DND-41 (cell line): ENCODE data around the gene SYNDIG1L.

Experiments used
- ATAC-seq: fragments of 200-7000 bp; cut with Tn5 transposase; 3 replicates; pipeline ENCODE4 v1.9.1; 2021; ENCODE audit warnings: low read depth; ENCODE audit not compliant: insufficient read depth
- DNase-seq: peaks from one replicate; pipeline ENCODE4 v3.0.0-alpha.2; 2020
- H2AFZ ChIP-seq: 2 replicates; pipeline ENCODE4 v1.6.0; 2012; ENCODE audit warnings: low read depth, low read length
- H3K27ac ChIP-seq: 2 replicates; pipeline ENCODE4 v1.5.1; 2012; ENCODE audit warnings: low read length, inconsistent platforms
- H3K27me3 ChIP-seq: fragments of 200-600 bp; sonication (generic); 2 replicates; pipeline ENCODE4 v1.6.0; 2012; ENCODE audit warnings: low read length, mild to moderate bottlenecking, inconsistent platforms; ENCODE audit not compliant: insufficient read depth, poor library complexity
- H3K36me3 ChIP-seq: 2 replicates; pipeline ENCODE4 v1.5.1; 2012; ENCODE audit warnings: low read length, inconsistent platforms; ENCODE audit not compliant: insufficient read depth
- H3K4me1 ChIP-seq: 2 replicates; pipeline ENCODE4 v1.5.1; 2012; ENCODE audit warnings: mild to moderate bottlenecking, low read length; ENCODE audit not compliant: insufficient read depth
- H3K4me2 ChIP-seq: 2 replicates; pipeline ENCODE4 v1.6.0; 2012; ENCODE audit warnings: mild to moderate bottlenecking, moderate library complexity, low read length, inconsistent platforms; ENCODE audit not compliant: insufficient read depth
- H3K4me3 ChIP-seq, 2 experiments: fragments of 200-600 bp in 1 of 2; shearing (Covaris generic) in 1 of 2; 2 replicates each; pipeline ENCODE4 v1.5.1; 2012 to 2016; ENCODE audit warnings: inconsistent platforms in 2 of 2, low read length in 2 of 2, mild to moderate bottlenecking in 2 of 2, low read depth in 1 of 2, moderate library complexity in 1 of 2
- H3K79me2 ChIP-seq: 2 replicates; pipeline ENCODE4 v1.6.0; 2012; ENCODE audit warnings: low read length, inconsistent platforms; ENCODE audit not compliant: insufficient read depth
- H3K9ac ChIP-seq: 2 replicates; pipeline ENCODE4 v1.6.0; 2012; ENCODE audit warnings: low read depth, mild to moderate bottlenecking, inconsistent platforms, low read length, moderate library complexity
- H3K9me3 ChIP-seq: 2 replicates; pipeline ENCODE4 v1.5.1; 2012; ENCODE audit warnings: low read length, moderate library complexity, mild to moderate bottlenecking, inconsistent platforms; ENCODE audit not compliant: insufficient read depth, severe bottlenecking
- H4K20me1 ChIP-seq: 2 replicates; pipeline ENCODE4 v1.6.0; 2012; ENCODE audit warnings: low read length; ENCODE audit not compliant: insufficient read depth
- CTCF ChIP-seq: IDR thresholded peaks from 2 replicates; pipeline ENCODE4 v1.5.1; 2012; ENCODE audit warnings: borderline replicate concordance, low read length, moderate library complexity, mild to moderate bottlenecking; ENCODE audit not compliant: poor library complexity, severe bottlenecking; ENCODE audit errors: extremely low read depth
- EZH2 ChIP-seq: IDR thresholded peaks from 3 replicates; pipeline ENCODE4 v1.6.1; 2012; ENCODE audit warnings: borderline replicate concordance, low read depth, mild to moderate bottlenecking, moderate library complexity, low read length, inconsistent platforms; ENCODE audit not compliant: severe bottlenecking

SYNDIG1L gene

DNA sequence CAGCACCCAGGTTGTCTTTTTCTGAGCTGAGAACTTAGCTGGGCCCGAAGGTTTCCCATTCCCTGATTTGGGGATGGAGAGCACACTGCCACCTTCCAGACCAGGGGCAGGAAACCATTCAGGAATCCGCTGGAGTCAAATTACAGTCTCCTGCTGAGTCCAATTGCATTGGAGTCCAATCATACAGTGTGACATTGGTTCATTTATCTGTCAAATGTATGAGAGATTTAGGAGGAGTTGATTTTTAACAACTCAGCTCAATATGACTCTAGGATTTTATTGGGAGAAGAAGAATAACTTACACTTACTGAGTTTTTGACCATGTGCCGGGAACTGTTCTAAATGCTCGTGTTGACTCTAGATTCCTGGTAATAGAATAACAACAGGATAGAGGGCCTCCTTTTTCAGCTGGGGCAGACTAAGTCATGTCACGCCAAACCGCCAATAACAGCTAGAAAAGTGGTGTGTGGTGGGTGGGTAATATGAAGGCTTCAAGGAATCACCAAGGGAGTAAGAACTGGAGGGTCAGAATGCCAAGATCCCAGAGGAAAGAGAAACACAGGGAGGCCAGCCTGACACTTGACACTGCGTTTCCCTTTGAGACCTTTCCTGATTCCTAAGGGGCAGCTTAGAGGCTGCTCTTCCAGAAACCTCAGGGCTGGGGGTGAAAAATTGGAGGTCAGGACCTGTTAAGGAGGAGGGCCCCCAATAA, 11.5 kb downstream of the SYNDIG1L start:
- H3K4me3 ChIP-seq: no peak overlapping the region
- H3K36me3 ChIP-seq: no peaks in the 10 kb centered on the region
- H3K9me3 ChIP-seq: no peaks in the 10 kb centered on the region
- no peaks in the 10 kb centered on the region for H4K20me1 ChIP-seq
- DNase-seq (no peak), ATAC-seq (no peak)
- no peak overlapping the region for H3K4me2 ChIP-seq
- peaks cover 24% of the 10 kb centered on the region for H3K27me3 ChIP-seq
- H3K79me2 ChIP-seq: no peaks in the 10 kb centered on the region
- H3K27ac ChIP-seq: no peak overlapping the region
- H3K9ac ChIP-seq: no peak overlapping the region
- no peaks in the 10 kb centered on the region for H3K4me1 ChIP-seq
- no peak overlapping the region for H2AFZ ChIP-seq
- TF ChIP-seq CTCF: no peak
- TF ChIP-seq EZH2: no peak

DNA sequence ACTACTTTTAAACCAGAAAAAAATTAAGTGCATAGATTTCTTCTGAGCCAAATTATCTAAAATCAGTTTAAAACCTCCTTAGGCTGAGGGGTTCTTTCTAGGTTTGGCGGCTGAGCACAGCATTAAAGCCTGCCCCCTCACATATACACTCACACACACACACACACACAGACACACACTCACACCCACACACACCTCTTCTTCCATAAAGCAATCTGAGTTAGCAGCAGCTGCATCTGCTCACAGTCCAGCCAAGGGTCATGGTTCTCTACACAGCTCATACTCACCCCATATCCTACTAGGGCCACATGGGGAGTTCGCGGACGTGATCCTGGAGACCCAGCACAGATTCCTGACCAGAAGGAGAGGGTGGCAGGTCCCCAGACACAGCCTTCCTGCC, 12.4 kb downstream of the SYNDIG1L start:
- Histone ChIP-seq H2AFZ (no peak overlapping the region), H3K9ac (no peak overlapping the region), H3K27me3 (peaks cover 22% of the 10 kb centered on the region), H3K36me3 (no peaks in the 10 kb centered on the region), H3K4me2 (no peak overlapping the region), H3K4me1 (no peaks in the 10 kb centered on the region), H4K20me1 (no peaks in the 10 kb centered on the region), H3K4me3 (no peak overlapping the region), H3K9me3 (no peaks in the 10 kb centered on the region), H3K79me2 (no peaks in the 10 kb centered on the region), H3K27ac (no peak overlapping the region)
- TF ChIP-seq CTCF: no peak
- TF ChIP-seq EZH2: no peak
- no peak for ATAC-seq
- DNase-seq: no peak

DNA sequence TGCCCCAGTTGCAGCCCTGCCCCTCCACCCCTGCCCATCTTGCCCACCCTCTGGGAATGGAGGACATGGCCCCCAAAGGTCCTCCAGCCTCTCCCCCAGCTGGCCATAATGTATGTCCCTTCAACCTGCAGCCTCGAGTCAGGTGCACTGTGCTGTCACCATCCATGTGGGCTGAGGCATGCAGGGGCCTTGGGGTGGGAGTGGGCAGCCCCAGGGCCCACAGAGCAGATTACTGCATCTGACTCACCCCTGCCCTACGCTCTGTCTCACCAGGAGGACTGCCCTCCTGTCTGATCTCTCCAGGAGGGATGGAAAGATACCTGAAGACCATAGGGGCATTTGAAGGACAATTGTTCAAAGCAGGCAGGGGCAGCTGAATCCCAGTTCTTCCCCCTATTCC, 13.3 kb downstream of the SYNDIG1L start:
- no peak for ATAC-seq
- Histone ChIP-seq H4K20me1 (no peaks in the 10 kb centered on the region), H3K27me3 (peaks cover 14% of the 10 kb centered on the region)

More for the DNA sequence above, 13.3 kb downstream of the SYNDIG1L start:
- no peak for TF ChIP-seq CTCF
- TF ChIP-seq EZH2: no peak
- no peaks in the 10 kb centered on the region for H3K36me3 ChIP-seq
- no peak overlapping the region for H3K27ac ChIP-seq
- DNase-seq: no peak
- no peaks in the 10 kb centered on the region for H3K9me3 ChIP-seq
- no peaks in the 10 kb centered on the region for H3K79me2 ChIP-seq
- no peak overlapping the region for H3K4me3 ChIP-seq
- H3K4me2 ChIP-seq: no peak overlapping the region
- H3K9ac ChIP-seq: no peak overlapping the region
- H3K4me1 ChIP-seq: no peaks in the 10 kb centered on the region
- no peak overlapping the region for H2AFZ ChIP-seq
